Stimulated activated naive CD8-positive, alpha-beta T cell treated with anti-CD3 and anti-CD28 coated beads, Interleukin-15, Interleukin-2, amounts not matched to agents 100 U/mL and 50 U/mL, for 24 hours (primary cell): ENCODE results near the gene SIX3.
A peak's percentile ranks its signal among the peaks of the same experiment; 100 is the strongest.

Source experiments
- ATAC-seq: fragments of 150-1000 bp; cut with Tn5 transposase; one replicate; pipeline ENCODE4 v1.10.0; 2021
- DNase-seq: peaks from one replicate; pipeline ENCODE4 v3.0.0; 2021

The SIX3 gene

GRCh38 chr2:44941551-44942234 is at the start of gene SIX3:
SIX3 (plus strand) TSS chr2:44941702; CDS start chr2:44942105, 403 bp downstream.
- DNase-seq (peak; percentile 48), ATAC-seq (peak; percentile 56)

GRCh38 chr2:44894058-44894457 is 47.4 kb upstream of the SIX3 start:
- ATAC-seq = no peak
- DNase-seq = no peak

- ATAC-seq (no peak), DNase-seq (no peak)
Observed at GRCh38 chr2:44895061-44895460, 46.4 kb upstream of the SIX3 start.

- no peak for DNase-seq
- no peak for ATAC-seq
Observed at GRCh38 chr2:44897406-44897805, 44.1 kb upstream of the SIX3 start.

- ATAC-seq = no peak
- DNase-seq = no peak
Observed at GRCh38 chr2:44902217-44903137, 39.0 kb upstream of the SIX3 start.

DNA sequence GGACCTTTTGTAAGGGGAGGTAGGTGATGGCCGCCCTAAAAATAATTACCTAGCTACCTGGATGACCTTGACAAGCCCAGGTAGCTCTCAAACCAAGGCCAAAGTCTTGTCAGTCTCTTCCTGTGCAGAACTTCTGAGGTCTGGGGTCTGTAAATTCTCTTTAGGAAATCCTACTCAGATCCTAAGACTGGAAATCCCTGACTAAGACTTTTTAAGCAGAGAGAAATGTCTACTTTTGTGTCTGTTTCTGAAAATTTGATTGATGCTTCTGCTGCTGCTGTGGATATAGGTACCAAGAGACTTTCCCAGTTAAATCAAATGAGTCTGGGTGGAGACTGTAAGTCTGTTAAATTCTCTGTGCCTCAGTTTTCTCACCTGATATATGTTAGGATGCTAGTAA is 36.9 kb upstream of the SIX3 start:
- ATAC-seq (no peak), DNase-seq (no peak)

- DNase-seq = no peak
- no peak for ATAC-seq
Observed at GRCh38 chr2:44906972-44907371, 34.5 kb upstream of the SIX3 start.

GRCh38 chr2:44909831-44910230 is 31.7 kb upstream of the SIX3 start:
- DNase-seq (no peak), ATAC-seq (no peak)

DNA sequence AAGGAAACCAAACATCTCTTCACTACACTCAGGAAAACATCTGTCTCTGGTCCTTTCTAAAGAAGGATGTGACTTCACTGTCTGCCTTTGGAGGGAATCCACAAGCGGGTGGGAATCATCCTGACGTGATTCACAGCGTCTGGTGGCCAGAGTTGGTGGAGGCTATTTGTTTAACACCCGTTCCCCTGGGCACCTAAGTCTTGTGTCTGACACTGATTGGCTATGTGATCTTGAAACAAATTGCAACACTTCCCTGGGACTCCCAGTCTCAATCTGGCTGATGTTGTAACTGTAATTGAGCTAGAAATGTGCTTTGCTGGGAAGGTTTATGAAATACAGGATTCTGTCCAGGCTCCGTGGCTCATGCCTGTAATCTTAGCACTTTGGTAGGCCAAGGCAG is 28.8 kb upstream of the SIX3 start:
- ATAC-seq = no peak
- no peak for DNase-seq

GRCh38 chr2:44916291-44916690 is 25.2 kb upstream of the SIX3 start:
- ATAC-seq = no peak
- no peak for DNase-seq

DNA sequence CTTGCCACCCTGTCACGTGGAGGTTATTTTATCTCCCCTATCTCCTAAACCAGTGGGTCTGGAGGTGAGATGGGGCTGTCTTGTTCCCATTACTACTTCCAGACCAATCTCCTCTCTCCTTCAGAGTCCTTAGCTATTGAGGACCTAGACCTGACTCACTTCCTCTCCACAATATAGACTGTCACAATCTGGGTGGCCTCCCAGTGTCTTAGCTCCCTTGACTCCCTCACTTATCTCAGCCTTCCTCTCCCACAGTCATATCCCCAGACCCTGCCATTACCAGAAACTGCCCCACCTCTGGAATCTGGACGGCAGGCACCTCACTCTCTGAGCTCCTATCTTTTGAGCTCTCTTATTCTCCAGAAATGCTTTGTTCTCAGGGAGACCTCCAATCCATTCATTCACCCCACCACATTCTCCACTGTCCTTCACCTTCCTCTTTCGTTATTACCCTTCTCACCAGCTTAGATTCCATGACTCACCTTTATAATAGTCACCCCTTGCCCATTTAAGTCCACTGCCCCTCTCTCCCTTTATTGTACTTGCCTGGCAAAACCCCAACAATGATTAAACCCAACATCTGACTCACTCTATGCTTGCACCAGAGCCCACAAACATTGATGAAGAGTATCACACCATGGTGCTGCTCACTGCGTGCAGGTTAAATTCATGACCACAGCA is 23.3 kb upstream of the SIX3 start:
- DNase-seq (no peak), ATAC-seq (no peak)

DNA sequence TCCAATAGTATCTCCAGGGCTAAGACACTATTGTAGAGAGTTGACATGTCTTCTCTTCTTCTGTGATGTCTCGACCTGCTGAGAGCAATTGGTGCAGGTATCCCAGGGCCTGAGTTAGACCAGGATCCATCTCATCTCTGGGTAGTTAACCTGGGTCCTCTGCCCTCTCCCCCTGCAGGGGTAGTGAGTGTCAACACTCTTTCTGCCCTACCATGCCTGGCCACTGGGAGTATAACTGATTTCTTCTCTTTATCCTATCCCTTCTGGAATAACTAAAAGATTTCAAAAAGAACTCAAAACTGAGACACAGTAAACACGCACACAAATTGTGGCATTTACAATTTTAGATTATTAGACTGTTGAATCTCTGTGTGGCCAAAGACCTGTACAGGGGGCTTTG is 20.8 kb upstream of the SIX3 start:
- no peak for DNase-seq
- no peak for ATAC-seq

DNA sequence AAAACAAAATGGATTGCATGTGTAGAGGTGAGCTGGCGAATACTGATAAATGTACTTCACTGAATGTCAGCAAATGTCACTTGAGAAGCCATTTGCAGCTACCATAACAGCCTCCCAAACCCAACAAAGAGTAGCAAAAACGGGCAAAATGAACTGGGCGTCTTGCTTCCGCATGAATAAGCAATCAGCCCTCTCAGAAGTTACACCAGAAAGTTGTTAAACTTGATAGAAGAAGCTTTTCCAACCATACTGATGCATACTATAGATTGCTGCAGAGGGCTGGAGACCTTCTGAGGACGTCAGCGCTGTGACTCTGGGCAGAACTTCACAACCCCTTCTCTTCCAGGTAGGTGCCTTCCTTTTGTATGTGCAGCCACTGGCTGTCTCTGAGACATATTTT is 18.7 kb upstream of the SIX3 start:
- no peak for ATAC-seq
- DNase-seq = no peak

GRCh38 chr2:44925561-44926136 is 15.9 kb upstream of the SIX3 start:
- DNase-seq = no peak
- ATAC-seq = no peak

- ATAC-seq (no peak), DNase-seq (no peak)
Observed at GRCh38 chr2:44926957-44927356, 14.5 kb upstream of the SIX3 start.

DNA sequence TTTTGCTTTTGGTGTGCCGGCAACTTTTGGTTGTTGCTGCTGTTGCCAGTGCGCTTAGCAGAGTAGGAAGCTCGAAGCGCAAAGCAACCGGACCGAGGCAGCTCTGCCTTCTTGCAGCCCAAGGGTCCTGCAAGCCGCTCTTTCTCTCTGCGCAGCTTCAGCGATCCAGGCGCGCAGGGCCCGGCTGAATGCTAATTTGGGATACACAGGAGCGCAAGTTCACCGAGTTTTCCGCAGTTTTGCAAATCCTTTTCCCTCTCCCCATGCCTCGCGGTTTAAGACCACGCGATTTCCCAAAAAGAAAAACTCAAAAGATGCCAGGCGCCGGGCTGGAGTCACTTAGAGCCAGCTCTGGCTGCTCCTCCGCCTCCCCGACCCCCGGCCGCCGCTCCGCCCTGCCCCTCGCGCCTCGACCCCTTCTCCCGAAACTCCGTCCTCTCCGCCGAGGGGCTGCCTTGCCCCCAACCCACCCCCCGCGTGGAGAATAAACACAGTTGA is 13.5 kb upstream of the SIX3 start:
- no peak for ATAC-seq
- DNase-seq = no peak

DNA sequence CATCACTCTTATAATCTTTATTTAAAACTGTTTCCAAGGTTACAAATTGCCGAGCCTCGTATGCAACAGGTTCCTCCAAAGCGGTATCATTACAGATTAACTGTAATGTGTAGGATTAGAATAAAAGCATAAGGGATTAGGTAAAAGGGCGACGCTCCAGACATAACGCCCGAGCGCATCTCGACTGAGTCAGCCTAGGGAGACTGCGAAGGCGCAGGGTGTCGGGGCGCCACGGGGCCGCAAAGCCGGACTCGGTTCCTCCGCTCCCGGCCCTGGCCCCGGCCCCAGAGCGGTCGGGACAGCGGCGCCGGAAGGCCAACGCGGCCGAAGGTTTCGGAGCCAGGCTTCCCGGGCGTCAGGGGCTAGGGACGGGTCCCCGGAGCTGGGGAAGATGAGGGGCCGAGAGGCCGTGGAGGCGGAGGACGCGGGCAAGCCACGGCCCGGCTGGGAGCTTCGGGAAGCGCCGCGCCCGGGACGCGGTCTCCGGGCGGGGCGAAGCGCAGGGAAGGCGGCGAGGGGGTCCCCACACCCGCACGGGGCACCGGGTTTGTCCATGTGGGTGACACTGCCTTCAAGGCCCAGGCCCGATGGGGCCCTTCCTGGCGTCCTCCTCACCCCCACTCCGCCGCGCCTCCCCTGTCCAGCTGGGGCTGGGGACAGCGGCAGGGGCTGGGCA is 12.9 kb upstream of the SIX3 start:
- no peak for DNase-seq
- ATAC-seq = no peak

DNA sequence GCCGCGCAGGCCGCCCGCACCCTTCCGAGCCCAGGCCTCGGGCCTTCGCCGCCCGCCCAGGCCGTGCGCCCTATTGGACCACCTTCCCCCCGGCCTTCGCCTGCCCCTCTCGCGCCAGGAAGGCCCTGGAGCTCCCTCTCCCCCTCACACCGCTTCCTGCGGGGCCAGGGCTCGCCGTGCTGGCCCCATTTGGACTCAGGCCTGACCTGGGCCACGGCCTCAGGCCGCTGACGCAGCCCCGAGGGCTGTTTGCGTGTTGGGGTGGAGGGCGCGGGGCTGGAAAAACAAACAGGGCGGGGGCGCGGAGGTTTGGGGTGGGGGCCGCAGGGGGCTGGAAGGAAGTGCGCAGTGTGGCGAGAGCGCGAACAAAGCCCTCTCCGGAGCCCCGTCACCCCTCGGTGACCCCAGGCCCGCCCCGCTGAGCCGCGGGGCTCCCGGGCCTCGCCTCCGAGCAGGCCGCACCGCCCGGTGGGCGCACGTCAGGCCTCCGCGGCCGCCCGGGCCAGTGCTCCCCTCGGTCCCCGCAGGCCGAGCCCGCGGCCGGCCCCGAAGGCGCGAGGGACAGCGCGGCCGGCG is 12.3 kb upstream of the SIX3 start:
- DNase-seq = no peak
- no peak for ATAC-seq

- DNase-seq (no peak), ATAC-seq (no peak)
Observed at GRCh38 chr2:44929735-44930273, 11.7 kb upstream of the SIX3 start.

- ATAC-seq (no peak), DNase-seq (no peak)
Observed at GRCh38 chr2:44930274-44931197, 11.0 kb upstream of the SIX3 start.
